Activated T-helper 1 cell treated with anti-CD3 and anti-CD28 coated beads, Interleukin-12 subunit alpha, Interleukin-12 subunit beta, Interleukin-2, Interleukin-4 antibody, amounts not matched to agents 30 ng/mL and 10 ng/mL and 1 ng/mL, durations not matched to agents 14 hours and 24 hours and 36 hours (primary cell): ENCODE results near the gene GRWD1. TPM values are rescaled to one million over a fixed set of nuclear protein-coding genes. Genes with fewer than 3 reads are reported as not detected.

ENCODE experiments used
- DNase-seq: peaks from one replicate; pipeline ENCODE4 v3.0.0; 2021; ENCODE audit warnings: low spot score
- H3K27ac Mint-ChIP-seq: one replicate; pipeline ENCODE4 v1.8.0; 2021; ENCODE audit warnings: mild to moderate bottlenecking, mixed read lengths
- H3K27me3 Mint-ChIP-seq: one replicate; pipeline ENCODE4 v1.8.0; 2022; ENCODE audit warnings: mild to moderate bottlenecking, moderate library complexity, mixed read lengths; ENCODE audit not compliant: insufficient read depth
- H3K36me3 Mint-ChIP-seq: one replicate; pipeline ENCODE4 v1.8.0; 2021; ENCODE audit warnings: low read depth, mixed read lengths
- H3K4me1 Mint-ChIP-seq: one replicate; pipeline ENCODE4 v1.8.0; 2021; ENCODE audit warnings: low read depth, mixed read lengths
- H3K4me3 Mint-ChIP-seq: one replicate; pipeline ENCODE4 v1.8.0; 2021; ENCODE audit warnings: mild to moderate bottlenecking, moderate library complexity, mixed read lengths
- H3K9me3 Mint-ChIP-seq: one replicate; pipeline ENCODE4 v1.8.0; 2021; ENCODE audit warnings: mixed read lengths
- intact Hi-C: fragments of 100-400 bp; cut with micrococcal nuclease; formaldehyde crosslinking; loops from one replicate; pipeline ENCODE4 v1.15.1; 2024
- total RNA-seq: library from RNA; stranded (reverse); gene quantifications from 2 replicates; pipeline ENCODE4 v1.2.3, GENCODE V29; 2022

The GRWD1 gene
- 96.0 and 100 TPM in 2 replicates for total RNA-seq

DNA sequence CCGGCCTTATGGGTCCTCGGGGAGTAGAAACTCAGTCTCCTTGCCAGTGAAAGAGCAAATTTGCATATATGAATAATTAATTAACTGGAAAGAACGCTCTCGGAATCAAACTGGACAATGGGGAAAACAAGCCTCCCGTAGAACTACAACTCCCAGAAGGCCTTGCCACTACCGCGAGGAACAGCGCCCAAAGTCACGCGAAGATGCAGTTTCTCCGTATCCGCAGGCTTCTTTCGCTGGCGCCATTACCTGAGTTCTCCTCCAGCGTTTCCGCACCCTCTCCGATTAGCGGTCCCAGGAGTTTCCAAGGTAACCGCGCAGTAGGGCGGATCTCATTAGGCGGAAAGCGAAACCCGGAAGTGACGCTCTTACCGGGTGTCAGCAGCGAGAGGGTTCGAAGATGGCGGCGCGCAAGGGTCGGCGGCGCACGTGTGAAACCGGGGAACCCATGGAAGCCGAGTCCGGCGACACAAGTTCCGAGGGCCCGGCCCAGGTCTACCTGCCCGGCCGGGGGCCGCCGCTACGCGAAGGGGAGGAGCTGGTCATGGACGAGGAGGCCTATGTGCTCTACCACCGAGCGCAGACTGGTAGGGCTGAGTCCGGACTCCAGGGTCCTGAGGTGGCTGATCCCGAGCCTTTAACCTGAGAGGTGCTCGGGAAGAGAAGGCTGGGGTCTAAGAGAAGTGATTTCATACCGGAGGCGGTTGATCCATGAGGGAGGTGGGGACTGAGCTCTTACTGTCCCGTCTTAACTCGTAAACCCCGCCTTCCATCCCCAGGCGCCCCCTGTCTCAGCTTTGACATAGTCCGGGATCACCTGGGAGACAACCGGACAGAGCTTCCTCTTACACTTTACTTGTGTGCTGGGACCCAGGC, at the start of gene GRWD1:
Gene GRWD1, plus strand, starts transcription at position 378 of the 876 bp plus-strand sequence. Its CDS starts 23 bp downstream, at position 401.
- intact Hi-C loops, result loop anchor here (1.0 to 5.0 kb wide), 12 partner anchors 23 to 189 kb away; partner anchors contain the start of genes CARD8, CYTH2, KDELR1 and RPL18
- H3K36me3 Mint-ChIP-seq, result peaks cover 22% of the 10 kb centered on the region
- H3K9me3 Mint-ChIP-seq, result no peaks in the 10 kb centered on the region
- H3K4me1 Mint-ChIP-seq, result peaks cover 19% of the 10 kb centered on the region
- peak; percentile 92 for DNase-seq
- peak within 1 kb of the TSS; percentile 92 for H3K4me3 Mint-ChIP-seq
- H3K27me3 Mint-ChIP-seq, result peaks cover 25% of the 10 kb centered on the region
- H3K27ac Mint-ChIP-seq, result peak within 1 kb of the TSS; percentile 90

DNA sequence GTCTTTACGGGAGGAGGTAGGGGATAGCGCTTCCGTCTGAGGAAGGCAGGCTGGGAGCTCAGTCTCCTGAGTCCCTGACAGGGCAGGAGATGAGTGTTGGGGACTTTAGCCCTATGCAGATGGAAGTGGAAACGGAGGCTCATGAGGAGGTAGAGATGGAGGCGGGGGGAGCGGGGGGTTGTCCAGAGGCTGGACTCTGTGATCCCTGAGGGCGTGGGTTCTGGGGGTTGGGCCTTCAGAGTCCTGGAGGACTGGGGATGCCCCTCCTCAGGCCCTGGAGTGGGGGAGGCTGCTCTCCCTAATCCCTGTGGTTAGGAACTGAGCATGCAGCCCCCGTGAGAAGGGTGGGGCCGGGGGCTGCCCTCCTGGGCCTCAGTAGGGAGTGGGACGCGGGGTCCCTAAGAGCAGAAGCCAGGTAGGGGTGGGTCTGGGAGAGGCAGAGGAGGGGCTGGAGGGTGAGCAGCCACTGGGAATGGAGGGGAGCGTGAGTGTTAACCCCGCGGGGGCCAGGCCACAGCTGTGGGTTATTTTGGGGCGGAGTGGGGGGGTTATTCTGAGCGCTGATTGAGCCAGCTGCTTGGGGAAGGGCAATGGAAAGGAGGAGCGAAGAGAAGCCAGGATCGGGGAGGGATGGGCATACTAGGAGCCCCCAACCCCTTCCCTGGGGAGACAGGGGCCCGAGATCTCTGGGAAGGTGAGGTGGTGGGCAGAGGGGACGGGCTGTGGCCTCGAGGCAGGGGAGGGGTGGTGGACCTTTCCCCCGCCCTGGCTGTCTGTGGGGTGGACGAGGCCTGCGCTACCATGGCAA, 49.6 kb upstream of the GRWD1 start:
- no peak overlapping the region for H3K27ac Mint-ChIP-seq
- H3K4me3 Mint-ChIP-seq, result peak overlapping the region; percentile 26
- H3K36me3 Mint-ChIP-seq, result peaks cover 7% of the 10 kb centered on the region
- intact Hi-C loops, result loop anchor here (5.0 kb wide), 1 partner anchor 116 kb away; the partner anchor contains the start of gene LMTK3
- H3K27me3 Mint-ChIP-seq, result peaks cover 52% of the 10 kb centered on the region
- H3K4me1 Mint-ChIP-seq, result peaks cover 40% of the 10 kb centered on the region
- no peaks in the 10 kb centered on the region for H3K9me3 Mint-ChIP-seq
- DNase-seq, result no peak

DNA sequence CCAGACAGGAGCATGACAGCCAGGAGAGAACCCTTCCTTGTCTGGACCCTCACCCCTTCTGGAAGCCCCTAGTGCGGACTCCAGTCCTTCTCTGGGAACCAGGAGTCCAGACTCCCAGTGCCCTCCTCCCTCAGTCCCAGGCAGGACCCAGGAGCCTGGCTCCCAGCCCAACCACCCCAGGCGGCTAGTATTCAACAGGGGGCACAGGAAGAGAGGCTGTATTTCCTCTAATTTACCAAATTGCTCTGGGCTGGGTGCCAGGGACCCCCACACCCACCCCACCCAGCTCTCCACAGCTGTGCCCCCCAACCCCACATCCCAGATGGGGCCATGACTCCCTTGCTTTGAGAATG, 49.0 kb upstream of the GRWD1 start:
- no peak overlapping the region for H3K4me3 Mint-ChIP-seq
- H3K4me1 Mint-ChIP-seq, result peaks cover 36% of the 10 kb centered on the region
- peaks cover 49% of the 10 kb centered on the region for H3K27me3 Mint-ChIP-seq
- DNase-seq, result no peak
- peaks cover 7% of the 10 kb centered on the region for H3K36me3 Mint-ChIP-seq
- H3K9me3 Mint-ChIP-seq, result no peaks in the 10 kb centered on the region
- H3K27ac Mint-ChIP-seq, result no peak overlapping the region
- intact Hi-C loops, result loop anchor here (5.0 kb wide), 1 partner anchor 116 kb away; the partner anchor contains the start of gene LMTK3

DNA sequence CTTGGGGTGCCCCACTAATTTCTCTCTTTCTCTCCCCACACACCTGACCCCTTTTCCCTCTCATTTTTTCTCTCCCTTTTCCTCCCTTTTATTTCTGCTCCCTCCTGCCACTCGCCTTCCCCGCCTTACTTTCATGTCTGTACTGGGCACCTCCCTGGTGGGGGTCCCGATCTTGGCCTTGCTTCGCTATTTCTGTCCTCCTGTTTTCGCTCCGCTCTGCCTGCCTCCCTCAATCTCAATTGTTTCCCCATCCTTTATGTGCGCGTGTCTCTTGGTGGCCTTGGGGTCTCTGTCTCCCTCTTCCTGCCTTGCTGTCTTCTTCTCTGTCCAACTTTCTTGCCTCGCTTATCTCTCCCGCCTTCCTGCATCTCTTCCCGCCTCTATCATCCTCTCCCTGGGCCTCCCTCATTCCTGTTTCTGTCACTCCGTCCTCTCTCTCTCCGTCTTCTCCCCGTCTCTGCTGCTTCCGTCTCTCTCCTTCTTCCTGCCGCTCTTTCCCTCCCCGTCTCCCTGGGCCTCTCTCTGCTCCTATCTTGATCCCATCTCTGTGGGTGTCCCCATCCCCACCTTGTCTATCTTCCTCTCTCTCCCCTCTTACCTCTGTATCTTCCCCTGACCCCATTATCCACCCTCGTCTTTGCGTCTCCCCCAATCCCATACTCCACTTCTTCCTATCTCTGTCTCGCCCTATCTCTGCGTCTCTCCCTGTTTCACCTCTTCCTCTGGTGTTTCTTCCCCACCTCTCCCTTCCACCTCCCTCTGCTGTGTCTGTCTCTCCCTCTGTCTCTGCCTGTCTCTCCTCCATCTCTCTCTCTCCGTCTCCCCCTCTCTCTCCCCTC, 48.3 kb upstream of the GRWD1 start:
- H3K4me1 Mint-ChIP-seq, result peaks cover 33% of the 10 kb centered on the region
- peaks cover 46% of the 10 kb centered on the region for H3K27me3 Mint-ChIP-seq
- peaks cover 7% of the 10 kb centered on the region for H3K36me3 Mint-ChIP-seq
- DNase-seq, result no peak
- no peaks in the 10 kb centered on the region for H3K9me3 Mint-ChIP-seq
- intact Hi-C loops, result loop anchor here (1.0 to 5.0 kb wide), 4 partner anchors 33 to 115 kb away; partner anchors contain the start of genes GRWD1, LMTK3 and SYNGR4
- H3K27ac Mint-ChIP-seq, result peak overlapping the region; percentile 89
- peak overlapping the region; percentile 93 for H3K4me3 Mint-ChIP-seq

DNA sequence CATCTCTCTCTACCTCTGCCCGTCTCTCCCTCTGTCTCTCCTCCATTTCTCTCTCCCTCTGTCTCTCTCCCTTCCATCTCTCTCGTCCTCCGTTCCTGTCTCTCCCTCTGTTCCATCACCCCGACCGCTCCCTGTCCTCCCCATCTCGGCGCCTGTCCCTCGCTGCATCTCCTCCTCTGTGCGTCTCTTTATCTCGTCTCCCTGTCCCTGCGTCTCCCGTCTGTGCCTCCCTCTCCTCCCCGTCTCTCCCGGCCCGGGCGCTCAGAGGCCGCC, 47.7 kb upstream of the GRWD1 start:
- intact Hi-C loops, result loop anchor here (1.0 to 5.0 kb wide), 4 partner anchors 33 to 114 kb away; partner anchors contain the start of genes GRWD1, LMTK3 and SYNGR4
- no peaks in the 10 kb centered on the region for H3K9me3 Mint-ChIP-seq
- H3K4me3 Mint-ChIP-seq, result peak overlapping the region; percentile 93
- no peak for DNase-seq
- H3K4me1 Mint-ChIP-seq, result peaks cover 31% of the 10 kb centered on the region
- peaks cover 7% of the 10 kb centered on the region for H3K36me3 Mint-ChIP-seq
- H3K27me3 Mint-ChIP-seq, result peaks cover 41% of the 10 kb centered on the region
- peak overlapping the region; percentile 89 for H3K27ac Mint-ChIP-seq

DNA sequence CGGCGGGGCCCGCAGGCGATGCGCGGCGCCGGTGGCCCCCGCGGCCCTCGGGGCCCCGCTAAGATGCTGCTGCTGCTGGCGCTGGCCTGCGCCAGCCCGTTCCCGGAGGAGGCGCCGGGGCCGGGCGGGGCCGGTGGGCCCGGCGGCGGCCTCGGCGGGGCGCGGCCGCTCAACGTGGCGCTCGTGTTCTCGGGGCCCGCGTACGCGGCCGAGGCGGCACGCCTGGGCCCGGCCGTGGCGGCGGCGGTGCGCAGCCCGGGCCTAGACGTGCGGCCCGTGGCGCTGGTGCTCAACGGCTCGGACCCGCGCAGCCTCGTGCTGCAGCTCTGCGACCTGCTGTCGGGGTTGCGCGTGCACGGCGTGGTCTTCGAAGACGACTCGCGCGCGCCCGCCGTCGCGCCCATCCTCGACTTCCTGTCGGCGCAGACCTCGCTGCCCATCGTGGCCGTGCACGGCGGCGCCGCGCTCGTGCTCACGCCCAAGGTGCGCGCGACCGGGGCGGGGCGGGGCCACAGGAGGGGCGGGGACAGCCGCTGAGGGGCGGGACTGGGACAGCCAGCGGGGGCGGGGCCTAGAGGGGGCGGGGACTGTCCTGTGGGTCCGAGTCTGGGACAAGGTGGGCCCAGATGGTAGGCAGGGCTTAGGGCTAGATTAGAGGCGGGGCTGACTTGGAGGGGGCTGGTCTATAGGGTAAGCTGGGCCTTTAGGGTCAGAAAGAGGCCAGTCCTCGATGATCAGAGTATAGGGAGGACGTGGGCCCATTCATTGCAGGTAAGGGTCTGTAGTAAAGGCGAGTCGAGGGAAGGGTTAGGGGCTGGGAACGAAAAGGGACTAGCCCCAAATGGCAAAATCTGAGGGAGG, 47.2 kb upstream of the GRWD1 start:
- peak overlapping the region; percentile 53 for H3K4me3 Mint-ChIP-seq
- H3K27me3 Mint-ChIP-seq, result peaks cover 39% of the 10 kb centered on the region
- no peaks in the 10 kb centered on the region for H3K9me3 Mint-ChIP-seq
- H3K27ac Mint-ChIP-seq, result peak overlapping the region; percentile 34
- peak; percentile 84 for DNase-seq
- H3K36me3 Mint-ChIP-seq, result peaks cover 7% of the 10 kb centered on the region
- intact Hi-C loops, result loop anchor here (1.0 to 5.0 kb wide), 6 partner anchors 7 to 114 kb away; partner anchors contain the start of genes GRWD1, KDELR1, LMTK3 and SYNGR4
- H3K4me1 Mint-ChIP-seq, result peaks cover 31% of the 10 kb centered on the region

DNA sequence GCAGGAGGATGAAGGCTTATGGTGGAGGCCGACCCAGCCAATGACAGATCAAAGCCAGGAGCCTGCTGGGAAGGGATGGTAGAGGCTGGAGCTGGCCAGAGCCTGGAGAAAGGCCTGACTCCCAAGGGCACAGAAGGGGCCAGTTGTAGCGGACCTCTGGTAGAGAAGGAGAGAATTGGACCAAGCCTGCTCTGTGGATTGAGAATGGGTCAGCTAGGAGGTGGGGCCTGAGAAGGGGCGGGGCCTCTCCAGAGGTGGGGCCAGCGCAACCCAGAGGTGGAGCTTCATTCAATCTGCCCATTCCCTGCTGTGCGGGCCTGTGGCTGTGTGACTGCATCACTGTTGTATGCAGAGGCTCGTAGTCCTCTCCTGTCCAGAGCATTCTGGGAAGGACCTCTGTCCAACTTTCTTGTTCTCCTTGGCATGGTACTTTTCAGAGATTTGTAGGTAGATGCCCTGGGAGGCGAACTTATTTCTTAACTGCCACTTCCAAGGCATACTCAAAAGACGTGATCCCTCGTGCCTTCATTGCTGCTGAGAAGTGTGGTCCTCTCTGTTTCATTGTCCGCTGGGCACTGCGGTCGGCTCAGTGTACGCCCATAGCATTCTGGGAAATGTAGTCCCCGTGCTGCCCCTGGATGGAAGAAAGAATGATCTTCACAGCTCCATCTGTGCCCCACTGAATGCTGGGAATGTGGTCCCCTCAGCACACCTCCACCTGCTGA, 45.6 kb upstream of the GRWD1 start:
- Mint-ChIP-seq H3K4me1 (peaks cover 31% of the 10 kb centered on the region), H3K4me3 (peak overlapping the region; percentile 45), H3K27me3 (peaks cover 28% of the 10 kb centered on the region), H3K9me3 (no peaks in the 10 kb centered on the region), H3K36me3 (peaks cover 7% of the 10 kb centered on the region), H3K27ac (no peak overlapping the region)
- DNase-seq, result no peak
- intact Hi-C loops, result no loop called here

DNA sequence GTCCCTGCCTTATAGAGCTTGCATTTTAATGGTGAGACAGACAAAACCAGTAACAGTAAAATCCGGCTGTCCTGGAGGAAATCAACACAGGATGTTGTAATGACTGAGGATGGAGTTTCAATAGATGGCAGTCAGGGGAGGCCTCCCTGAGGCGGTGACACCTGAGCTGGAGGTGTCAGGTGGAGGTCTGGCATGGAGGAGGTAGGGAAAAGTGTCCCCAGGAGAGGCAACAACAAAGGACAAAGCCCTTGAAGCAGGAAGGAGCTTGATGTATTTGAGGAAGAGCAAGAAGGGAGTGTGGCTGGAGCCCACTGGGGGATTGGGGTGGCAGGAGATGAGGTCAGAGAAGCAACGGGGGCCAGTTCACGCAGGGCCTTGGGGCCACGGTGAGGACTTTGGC, 44.5 kb upstream of the GRWD1 start:
- no peak overlapping the region for H3K4me3 Mint-ChIP-seq
- DNase-seq, result no peak
- H3K36me3 Mint-ChIP-seq, result peaks cover 7% of the 10 kb centered on the region
- intact Hi-C loops, result no loop called here
- peaks cover 20% of the 10 kb centered on the region for H3K27me3 Mint-ChIP-seq
- no peaks in the 10 kb centered on the region for H3K9me3 Mint-ChIP-seq
- H3K4me1 Mint-ChIP-seq, result peaks cover 31% of the 10 kb centered on the region
- H3K27ac Mint-ChIP-seq, result no peak overlapping the region

DNA sequence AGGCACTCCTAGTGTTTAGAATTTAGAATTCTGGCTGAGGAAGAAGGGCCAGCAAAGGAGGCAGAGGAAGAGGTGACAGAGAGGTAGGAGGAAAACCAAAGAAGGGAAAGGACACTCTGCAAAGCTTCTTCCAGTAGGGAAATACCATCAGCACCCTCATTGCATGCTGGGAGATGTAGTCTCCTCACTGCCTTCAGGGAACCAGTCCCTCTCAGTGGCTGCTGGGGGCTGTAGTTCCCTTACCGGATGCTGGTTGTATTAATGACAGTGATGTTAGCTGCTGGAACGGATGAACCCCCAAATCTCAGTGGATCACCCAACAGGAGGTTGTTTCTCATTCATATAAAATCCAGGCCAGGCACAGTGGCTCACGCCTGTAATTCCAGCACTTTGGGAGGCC, 42.2 kb upstream of the GRWD1 start:
- H3K4me3 Mint-ChIP-seq, result no peak overlapping the region
- H3K4me1 Mint-ChIP-seq, result peaks cover 18% of the 10 kb centered on the region
- DNase-seq, result peak; percentile 28
- intact Hi-C loops, result no loop called here
- peaks cover 18% of the 10 kb centered on the region for H3K27me3 Mint-ChIP-seq
- H3K36me3 Mint-ChIP-seq, result no peaks in the 10 kb centered on the region
- no peaks in the 10 kb centered on the region for H3K9me3 Mint-ChIP-seq
- H3K27ac Mint-ChIP-seq, result no peak overlapping the region

DNA sequence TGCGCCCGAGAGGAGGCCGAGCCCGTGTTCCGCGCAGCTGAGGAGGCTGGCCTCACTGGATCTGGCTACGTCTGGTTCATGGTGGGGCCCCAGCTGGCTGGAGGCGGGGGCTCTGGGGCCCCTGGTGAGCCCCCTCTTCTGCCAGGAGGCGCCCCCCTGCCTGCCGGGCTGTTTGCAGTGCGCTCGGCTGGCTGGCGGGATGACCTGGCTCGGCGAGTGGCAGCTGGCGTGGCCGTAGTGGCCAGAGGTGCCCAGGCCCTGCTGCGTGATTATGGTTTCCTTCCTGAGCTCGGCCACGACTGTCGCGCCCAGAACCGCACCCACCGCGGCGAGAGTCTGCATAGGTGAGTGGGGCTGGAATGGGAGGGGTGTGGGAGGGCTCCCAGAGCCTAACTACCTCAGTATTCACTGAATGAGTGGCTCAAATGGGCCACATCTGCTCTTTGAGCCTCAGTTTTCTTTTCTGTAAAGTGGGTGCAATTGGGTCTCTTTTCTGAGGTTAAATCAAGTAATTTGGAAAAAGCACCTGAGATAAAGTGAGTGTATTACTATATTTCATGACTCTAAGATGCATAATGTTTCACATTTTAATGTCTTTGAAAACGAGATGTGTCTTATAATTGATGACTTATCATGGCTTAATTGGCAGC, 40.6 kb upstream of the GRWD1 start:
- intact Hi-C loops, result no loop called here
- H3K36me3 Mint-ChIP-seq, result no peaks in the 10 kb centered on the region
- no peaks in the 10 kb centered on the region for H3K9me3 Mint-ChIP-seq
- peaks cover 4% of the 10 kb centered on the region for H3K4me1 Mint-ChIP-seq
- DNase-seq, result no peak
- H3K4me3 Mint-ChIP-seq, result no peak overlapping the region
- peaks cover 14% of the 10 kb centered on the region for H3K27me3 Mint-ChIP-seq
- no peak overlapping the region for H3K27ac Mint-ChIP-seq

DNA sequence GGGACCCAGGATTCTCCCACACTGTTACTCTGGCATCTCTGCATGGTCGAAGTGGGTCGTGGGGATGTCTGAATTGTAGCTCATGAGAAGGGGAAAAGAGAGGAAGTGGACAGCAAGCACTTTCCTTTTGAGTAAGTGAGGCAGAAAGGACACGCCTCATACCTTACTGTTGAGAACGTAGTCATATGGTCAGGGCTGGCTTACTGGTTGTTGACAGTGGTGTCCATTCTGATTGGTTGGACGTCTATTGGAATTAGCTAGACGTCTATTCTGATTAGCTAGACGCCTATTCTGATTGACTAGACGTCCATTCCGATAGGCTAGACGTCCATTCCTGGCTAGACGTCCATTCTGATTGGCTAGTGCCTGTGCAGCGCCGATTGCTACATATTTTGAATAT, 39.9 kb upstream of the GRWD1 start:
- peaks cover 16% of the 10 kb centered on the region for H3K27me3 Mint-ChIP-seq
- H3K36me3 Mint-ChIP-seq, result no peaks in the 10 kb centered on the region
- H3K4me3 Mint-ChIP-seq, result no peak overlapping the region
- intact Hi-C loops, result no loop called here
- no peak for DNase-seq
- H3K27ac Mint-ChIP-seq, result no peak overlapping the region
- no peaks in the 10 kb centered on the region for H3K4me1 Mint-ChIP-seq
- no peaks in the 10 kb centered on the region for H3K9me3 Mint-ChIP-seq
